ENCODE measurements around the gene NRG2. TPM values are rescaled to one million over a fixed set of nuclear protein-coding genes. Genes with fewer than 3 reads are reported as not detected.
A peak's percentile ranks its signal among the peaks of the same experiment; 100 is the strongest.

NRG2 gene
- polyA plus RNA-seq, 3 donors = 1.3 to 1.9 (median 1.7) TPM

- DNase-seq (ENCODE audit: extremely low read depth in 1 of 11, low read depth in 9 of 11, low spot score in 4 of 11) = peak in 1 of 11 donors; percentile 6
Measured at GRCh38 chr5:140043508-140043872, 391 bp upstream of the NRG2 start.

- no peak for DNase-seq (ENCODE audit: extremely low read depth in 1 of 11, low read depth in 9 of 11, low spot score in 4 of 11)
Measured at GRCh38 chr5:140042393-140042642, 781 bp downstream of the NRG2 start.

GRCh38 chr5:140041492-140042392, 1.4 kb downstream of the NRG2 start:
- DNase-seq (ENCODE audit: extremely low read depth in 1 of 11, low read depth in 9 of 11, low spot score in 4 of 11) = peak in 4 of 11 donors; percentile 9 to 24 (median 17)

GRCh38 chr5:140041099-140041491, 2.0 kb downstream of the NRG2 start:
- DNase-seq (ENCODE audit: extremely low read depth in 1 of 11, low read depth in 9 of 11, low spot score in 4 of 11) = no peak

- DNase-seq (ENCODE audit: extremely low read depth in 1 of 11, low read depth in 9 of 11, low spot score in 4 of 11) = no peak
Measured at GRCh38 chr5:140040358-140040757, 2.7 kb downstream of the NRG2 start.

GRCh38 chr5:140039561-140039960, 3.5 kb downstream of the NRG2 start:
- no peak for DNase-seq (ENCODE audit: extremely low read depth in 1 of 11, low read depth in 9 of 11, low spot score in 4 of 11)

GRCh38 chr5:140038373-140038957, 4.6 kb downstream of the NRG2 start:
- DNase-seq (ENCODE audit: extremely low read depth in 1 of 11, low read depth in 9 of 11, low spot score in 4 of 11) = peak in 1 of 11 donors; percentile 12

- DNase-seq (ENCODE audit: extremely low read depth in 1 of 11, low read depth in 9 of 11, low spot score in 4 of 11) = no peak
Measured at GRCh38 chr5:140037012-140037411, 6.1 kb downstream of the NRG2 start.

GRCh38 chr5:140035881-140036280, 7.2 kb downstream of the NRG2 start:
- no peak for DNase-seq (ENCODE audit: extremely low read depth in 1 of 11, low read depth in 9 of 11, low spot score in 4 of 11)

- no peak for DNase-seq (ENCODE audit: extremely low read depth in 1 of 11, low read depth in 9 of 11, low spot score in 4 of 11)
Measured at GRCh38 chr5:140033037-140033760, 9.9 kb downstream of the NRG2 start.

- no peak for DNase-seq (ENCODE audit: extremely low read depth in 1 of 11, low read depth in 9 of 11, low spot score in 4 of 11)
Measured at GRCh38 chr5:140032296-140032695, 10.8 kb downstream of the NRG2 start.

- no peak for DNase-seq (ENCODE audit: extremely low read depth in 1 of 11, low read depth in 9 of 11, low spot score in 4 of 11)
Measured at GRCh38 chr5:140027807-140028206, 15.3 kb downstream of the NRG2 start.

GRCh38 chr5:140025736-140026135, 17.4 kb downstream of the NRG2 start:
- DNase-seq (ENCODE audit: extremely low read depth in 1 of 11, low read depth in 9 of 11, low spot score in 4 of 11) = peak in 1 of 11 donors; percentile 18

GRCh38 chr5:140024928-140025327, 18.2 kb downstream of the NRG2 start:
- no peak for DNase-seq (ENCODE audit: extremely low read depth in 1 of 11, low read depth in 9 of 11, low spot score in 4 of 11)

- no peak for DNase-seq (ENCODE audit: extremely low read depth in 1 of 11, low read depth in 9 of 11, low spot score in 4 of 11)
Measured at GRCh38 chr5:140023611-140024191, 19.4 kb downstream of the NRG2 start.

- no peak for DNase-seq (ENCODE audit: extremely low read depth in 1 of 11, low read depth in 9 of 11, low spot score in 4 of 11)
Measured at GRCh38 chr5:140020601-140021177, 22.4 kb downstream of the NRG2 start.

- no peak for DNase-seq (ENCODE audit: extremely low read depth in 1 of 11, low read depth in 9 of 11, low spot score in 4 of 11)
Measured at GRCh38 chr5:140018920-140019644, 24.0 kb downstream of the NRG2 start.

- no peak for DNase-seq (ENCODE audit: extremely low read depth in 1 of 11, low read depth in 9 of 11, low spot score in 4 of 11)
Measured at GRCh38 chr5:140018517-140018916, 24.6 kb downstream of the NRG2 start.

- DNase-seq (ENCODE audit: extremely low read depth in 1 of 11, low read depth in 9 of 11, low spot score in 4 of 11) = no peak
Measured at GRCh38 chr5:140018096-140018481, 25.0 kb downstream of the NRG2 start.
